Loucy (cell line): Measurements from ENCODE around the gene LIX1.

Experiments
- H2AFZ ChIP-seq: fragments of 200-600 bp; sonication (generic); 2 replicates; pipeline ENCODE4 v1.6.0; 2016; ENCODE audit warnings: antibody characterized with exemption, mild to moderate bottlenecking, low read length, moderate library complexity
- H3F3A ChIP-seq: fragments of 200-600 bp; 2 replicates; pipeline ENCODE4 v1.6.0; 2016; ENCODE audit warnings: antibody characterized with exemption, low read depth, mild to moderate bottlenecking
- H3K27me3 ChIP-seq: fragments of 200-600 bp; sonication (generic); 2 replicates; pipeline ENCODE4 v1.6.1; 2014; ENCODE audit warnings: low read length, mild to moderate bottlenecking; ENCODE audit not compliant: insufficient read depth, poor library complexity, severe bottlenecking
- H3K36me3 ChIP-seq: fragments of 200-600 bp; sonication (generic); 2 replicates; pipeline ENCODE4 v1.6.1; 2016; ENCODE audit warnings: low read length; ENCODE audit not compliant: insufficient read depth
- H3K4me1 ChIP-seq: fragments of 200-600 bp; sonication (generic); 2 replicates; pipeline ENCODE4 v1.5.1; 2014; ENCODE audit warnings: low read length, mild to moderate bottlenecking; ENCODE audit not compliant: insufficient read depth, poor library complexity, severe bottlenecking
- H3K4me2 ChIP-seq: fragments of 200-600 bp; sonication (generic); 2 replicates; pipeline ENCODE4 v1.6.0; 2014; ENCODE audit warnings: antibody characterized with exemption, low read length, low read depth, mild to moderate bottlenecking; ENCODE audit not compliant: poor library complexity, severe bottlenecking
- H3K4me3 ChIP-seq: fragments of 200-600 bp; sonication (generic); 2 replicates; pipeline ENCODE4 v1.5.1; 2014; ENCODE audit warnings: low read length, mild to moderate bottlenecking, mixed read lengths; ENCODE audit not compliant: poor library complexity, severe bottlenecking
- H3K79me2 ChIP-seq: fragments of 200-600 bp; sonication (generic); 2 replicates; pipeline ENCODE4 v1.6.1; 2014; ENCODE audit warnings: low read length; ENCODE audit not compliant: insufficient read depth
- H3K9ac ChIP-seq: fragments of 200-600 bp; sonication (generic); 2 replicates; pipeline ENCODE4 v1.6.0; 2014; ENCODE audit warnings: mild to moderate bottlenecking, low read depth, low read length, moderate library complexity; ENCODE audit not compliant: poor library complexity, severe bottlenecking
- H3K9me2 ChIP-seq: fragments of 200-600 bp; sonication (generic); replicated peaks from 2 replicates; pipeline ENCODE4 v1.6.1; 2016; ENCODE audit warnings: low read depth, low read length, mixed read lengths
- H3K9me3 ChIP-seq: fragments of 200-600 bp; sonication (generic); 2 replicates; pipeline ENCODE4 v1.6.1; 2014; ENCODE audit warnings: mild to moderate bottlenecking, antibody characterized with exemption, low read length, low read depth; ENCODE audit not compliant: insufficient read depth
- H4K20me1 ChIP-seq: fragments of 200-600 bp; sonication (generic); 2 replicates; pipeline ENCODE4 v1.6.0; 2014; ENCODE audit warnings: antibody characterized with exemption, low read length, mild to moderate bottlenecking; ENCODE audit not compliant: insufficient read depth, poor library complexity, severe bottlenecking
- EZH2phosphoT487 ChIP-seq: fragments of 200-600 bp; IDR thresholded peaks from 2 replicates; pipeline ENCODE4 v1.6.1; 2018; ENCODE audit warnings: antibody characterized with exemption, mild to moderate bottlenecking, moderate library complexity, borderline replicate concordance
- TF ChIP-seq, protein P1 (sequence below): fragments of 200-600 bp; sonication (generic); conservative IDR thresholded peaks from 2 replicates; pipeline ENCODE4 v1.5.1; 2014; ENCODE audit warnings: mild to moderate bottlenecking, antibody characterized with exemption, low read length

LIX1 gene

DNA sequence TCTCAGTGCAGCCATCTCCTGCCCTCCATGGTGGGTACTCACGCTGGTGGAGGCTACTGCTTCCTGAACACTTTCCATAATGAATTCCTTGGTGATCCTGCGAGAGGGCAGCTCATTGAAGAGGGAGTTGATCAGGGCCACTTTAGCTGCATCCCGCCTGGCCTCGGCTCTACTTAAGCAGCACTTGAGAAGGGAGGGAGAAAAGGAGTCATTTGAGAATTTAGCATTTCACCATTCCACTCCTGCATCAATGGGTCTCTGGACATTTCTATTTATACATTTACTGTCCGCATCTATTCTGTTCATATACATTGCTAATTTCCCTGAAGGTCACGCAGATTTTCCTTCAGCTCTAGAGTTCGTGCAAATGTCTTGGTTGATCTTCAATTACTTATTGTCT is 35.1 kb downstream of the LIX1 start:
- no peak for TF ChIP-seq EZH2phosphoT487
- TF ChIP-seq, protein P1, sequence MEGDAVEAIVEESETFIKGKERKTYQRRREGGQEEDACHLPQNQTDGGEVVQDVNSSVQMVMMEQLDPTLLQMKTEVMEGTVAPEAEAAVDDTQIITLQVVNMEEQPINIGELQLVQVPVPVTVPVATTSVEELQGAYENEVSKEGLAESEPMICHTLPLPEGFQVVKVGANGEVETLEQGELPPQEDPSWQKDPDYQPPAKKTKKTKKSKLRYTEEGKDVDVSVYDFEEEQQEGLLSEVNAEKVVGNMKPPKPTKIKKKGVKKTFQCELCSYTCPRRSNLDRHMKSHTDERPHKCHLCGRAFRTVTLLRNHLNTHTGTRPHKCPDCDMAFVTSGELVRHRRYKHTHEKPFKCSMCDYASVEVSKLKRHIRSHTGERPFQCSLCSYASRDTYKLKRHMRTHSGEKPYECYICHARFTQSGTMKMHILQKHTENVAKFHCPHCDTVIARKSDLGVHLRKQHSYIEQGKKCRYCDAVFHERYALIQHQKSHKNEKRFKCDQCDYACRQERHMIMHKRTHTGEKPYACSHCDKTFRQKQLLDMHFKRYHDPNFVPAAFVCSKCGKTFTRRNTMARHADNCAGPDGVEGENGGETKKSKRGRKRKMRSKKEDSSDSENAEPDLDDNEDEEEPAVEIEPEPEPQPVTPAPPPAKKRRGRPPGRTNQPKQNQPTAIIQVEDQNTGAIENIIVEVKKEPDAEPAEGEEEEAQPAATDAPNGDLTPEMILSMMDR: no peak
- no peaks in the 10 kb centered on the region for H3K9me3 ChIP-seq
- H3K9ac ChIP-seq: no peak overlapping the region
- no peaks in the 10 kb centered on the region for H3K9me2 ChIP-seq
- no peaks in the 10 kb centered on the region for H3K36me3 ChIP-seq
- no peaks in the 10 kb centered on the region for H4K20me1 ChIP-seq
- H3F3A ChIP-seq: no peaks in the 10 kb centered on the region
- H3K79me2 ChIP-seq: no peaks in the 10 kb centered on the region
- H3K4me1 ChIP-seq: peaks cover 3% of the 10 kb centered on the region
- H3K27me3 ChIP-seq: no peaks in the 10 kb centered on the region
- H2AFZ ChIP-seq: no peak overlapping the region
- no peak overlapping the region for H3K4me2 ChIP-seq
- H3K4me3 ChIP-seq: no peak overlapping the region

DNA sequence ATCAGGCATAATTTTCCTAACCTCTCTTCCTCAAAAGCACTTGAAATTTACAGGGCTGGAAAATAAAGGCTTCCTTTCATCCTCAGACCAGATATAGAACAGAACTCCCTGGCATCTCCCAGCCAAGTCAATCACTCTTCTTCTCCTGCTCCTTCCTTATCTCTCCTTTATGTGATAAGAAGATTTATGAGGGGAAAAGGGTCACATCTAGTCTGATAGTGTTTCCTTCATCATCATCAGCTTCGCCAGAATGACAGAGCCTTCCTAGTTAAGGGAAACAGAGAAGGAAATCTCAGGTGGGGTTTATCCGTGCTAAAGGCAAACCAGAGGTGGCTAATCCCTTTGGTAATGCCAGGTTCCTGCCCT is 36.2 kb downstream of the LIX1 start:
- H2AFZ ChIP-seq: no peak overlapping the region
- no peak overlapping the region for H3K4me3 ChIP-seq
- H3K27me3 ChIP-seq: no peaks in the 10 kb centered on the region

DNA sequence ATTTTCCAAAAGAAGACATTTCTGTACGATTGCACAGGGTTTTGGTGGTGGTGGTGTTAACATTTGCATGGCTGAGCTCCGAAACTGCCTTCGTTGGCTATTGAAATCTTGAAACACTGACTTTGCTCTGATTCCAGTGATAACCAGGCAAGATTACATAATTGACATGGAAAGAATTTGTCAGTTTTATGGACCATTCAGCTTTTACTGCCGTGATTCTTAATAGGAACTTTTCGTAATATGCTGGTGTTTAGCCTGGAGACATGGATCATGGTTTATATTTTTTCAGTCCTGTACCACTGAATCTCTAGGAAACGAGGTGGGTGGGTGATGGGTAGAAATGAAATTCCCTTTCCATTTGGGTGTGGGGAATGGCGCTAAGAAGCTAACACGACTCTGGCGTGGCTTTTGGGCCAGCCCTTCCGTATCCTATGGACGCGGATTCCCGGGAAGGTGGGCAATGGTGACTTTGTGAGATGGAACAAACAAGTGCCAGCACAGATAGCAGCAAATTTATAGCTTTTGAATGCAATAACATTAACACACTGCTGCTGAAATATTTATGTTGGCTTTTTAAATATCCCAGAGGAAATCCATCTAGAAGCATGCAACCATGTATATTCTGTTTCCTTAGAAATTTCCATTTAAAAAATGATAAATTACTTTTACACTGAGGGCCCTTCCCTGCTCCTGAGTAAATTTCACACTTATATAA is 36.8 kb downstream of the LIX1 start:
- Histone ChIP-seq H3K27me3 (no peaks in the 10 kb centered on the region), H3K4me1 (no peaks in the 10 kb centered on the region), H4K20me1 (no peaks in the 10 kb centered on the region), H3K36me3 (no peaks in the 10 kb centered on the region), H3K4me3 (no peak overlapping the region), H3K9me3 (no peaks in the 10 kb centered on the region), H3K4me2 (no peak overlapping the region), H2AFZ (no peak overlapping the region), H3F3A (no peaks in the 10 kb centered on the region), H3K9me2 (no peaks in the 10 kb centered on the region), H3K9ac (no peak overlapping the region), H3K79me2 (no peaks in the 10 kb centered on the region)
- TF ChIP-seq, protein P1: no peak
- TF ChIP-seq EZH2phosphoT487: no peak

More for the DNA sequence above, 36.2 kb downstream of the LIX1 start:
- no peaks in the 10 kb centered on the region for H3K9me3 ChIP-seq
- no peaks in the 10 kb centered on the region for H3K36me3 ChIP-seq
- H3K9ac ChIP-seq: no peak overlapping the region
- H3K4me2 ChIP-seq: no peak overlapping the region
- no peaks in the 10 kb centered on the region for H3F3A ChIP-seq
- H3K79me2 ChIP-seq: no peaks in the 10 kb centered on the region
- no peaks in the 10 kb centered on the region for H3K4me1 ChIP-seq
- TF ChIP-seq, protein P1: no peak
- TF ChIP-seq EZH2phosphoT487: no peak
- no peaks in the 10 kb centered on the region for H4K20me1 ChIP-seq
- no peaks in the 10 kb centered on the region for H3K9me2 ChIP-seq
